Central memory CD8-positive, alpha-beta T cell (primary cell): ENCODE measurements around the gene TAF8.
"Not testable (repeated sequence)": the region's sequence is repeated elsewhere in the genome, so short reads cannot be mapped to it uniquely, and the experiment has no call there.

Experiments
- ATAC-seq: fragments of 150-1000 bp; cut with Tn5 transposase; replicated peaks from 2 replicates; pipeline ENCODE4 v1.10.0; 2022; ENCODE audit warnings: mild to moderate bottlenecking, moderate FRiP score, moderate number of reproducible peaks; ENCODE audit not compliant: poor library complexity, severe bottlenecking; ENCODE audit errors: extremely low read depth
- DNase-seq, 2 donors: peaks; one replicate each; pipeline ENCODE4 v3.0.0; 2021; ENCODE audit warnings: low spot score in 2 of 2
- H3K27ac Mint-ChIP-seq: one replicate; pipeline ENCODE4 v1.8.0; 2022; ENCODE audit warnings: low read depth, mild to moderate bottlenecking, moderate library complexity, mixed read lengths
- H3K27me3 Mint-ChIP-seq: one replicate; pipeline ENCODE4 v1.8.0; 2022; ENCODE audit warnings: mixed read lengths
- H3K36me3 Mint-ChIP-seq: one replicate; pipeline ENCODE4 v1.8.0; 2022; ENCODE audit warnings: mild to moderate bottlenecking, moderate library complexity, mixed read lengths; ENCODE audit not compliant: insufficient read depth
- H3K4me1 Mint-ChIP-seq: one replicate; pipeline ENCODE4 v1.8.0; 2022; ENCODE audit warnings: mixed read lengths
- H3K4me3 Mint-ChIP-seq: one replicate; pipeline ENCODE4 v1.8.0; 2022; ENCODE audit warnings: mild to moderate bottlenecking, moderate library complexity, mixed read lengths
- H3K9me3 Mint-ChIP-seq: one replicate; pipeline ENCODE4 v1.8.0; 2022; ENCODE audit warnings: mixed read lengths

Gene TAF8, protein sequence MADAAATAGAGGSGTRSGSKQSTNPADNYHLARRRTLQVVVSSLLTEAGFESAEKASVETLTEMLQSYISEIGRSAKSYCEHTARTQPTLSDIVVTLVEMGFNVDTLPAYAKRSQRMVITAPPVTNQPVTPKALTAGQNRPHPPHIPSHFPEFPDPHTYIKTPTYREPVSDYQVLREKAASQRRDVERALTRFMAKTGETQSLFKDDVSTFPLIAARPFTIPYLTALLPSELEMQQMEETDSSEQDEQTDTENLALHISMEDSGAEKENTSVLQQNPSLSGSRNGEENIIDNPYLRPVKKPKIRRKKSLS

DNA sequence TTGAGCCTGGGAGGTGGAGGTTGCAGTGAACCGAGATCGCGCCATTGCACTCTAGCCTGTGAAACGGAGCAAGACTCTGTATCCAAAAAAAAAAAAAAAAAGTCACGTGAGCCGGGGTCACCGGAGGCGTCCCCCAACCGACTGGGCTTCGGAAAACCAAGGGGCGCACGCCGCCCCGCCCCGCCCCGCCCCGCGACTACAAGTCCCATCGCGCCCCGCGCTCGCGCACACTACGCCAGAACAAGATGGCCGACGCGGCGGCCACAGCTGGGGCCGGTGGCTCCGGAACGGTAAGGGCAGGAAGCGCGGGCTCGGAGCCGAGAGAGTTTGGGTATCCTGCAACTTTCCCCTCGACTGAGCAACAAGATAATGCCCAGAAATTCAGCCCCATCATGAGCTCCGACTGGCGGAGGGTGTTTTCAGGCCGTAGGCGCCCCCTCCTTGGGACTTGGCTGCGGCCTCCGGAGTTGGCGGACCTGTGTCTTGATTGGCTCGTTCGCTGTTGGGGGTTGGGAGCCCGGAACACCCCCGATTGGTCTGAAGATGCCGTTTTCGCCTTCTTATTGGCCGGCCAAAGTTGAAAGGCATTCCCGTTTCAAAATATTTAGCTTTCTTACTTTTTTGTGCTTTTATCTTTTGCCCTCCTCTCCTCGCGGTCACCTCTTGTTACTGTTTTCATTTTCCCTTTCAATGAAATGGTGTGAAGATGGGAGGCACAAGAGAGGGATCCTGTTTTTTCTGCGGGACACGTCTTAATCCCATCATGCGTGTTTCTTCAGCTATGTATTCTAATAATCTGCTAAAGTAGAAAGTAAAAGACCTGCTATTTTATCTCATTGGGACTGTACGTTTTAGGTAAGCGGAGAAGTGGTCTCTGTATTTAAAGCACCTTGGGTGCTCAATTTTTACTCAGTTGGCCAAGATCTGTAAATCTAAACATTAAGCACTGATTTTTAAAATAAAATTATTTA, at the start of gene TAF8:
Gene TAF8 (plus strand): TSS at position 228 of the 971 bp plus-strand sequence. CDS start 18 bp downstream, at position 246.
- Mint-ChIP-seq H3K9me3 (no peaks in the 10 kb centered on the region), H3K36me3 (peaks cover 50% of the 10 kb centered on the region), H3K4me1 (peaks cover 48% of the 10 kb centered on the region), H3K27me3 (no peaks in the 10 kb centered on the region), H3K4me3 (peak within 1 kb of the TSS; percentile 96), H3K27ac (peak within 1 kb of the TSS; percentile 93)
- DNase-seq (peak; percentile 74 to 77), ATAC-seq (peak; percentile 68)

DNA sequence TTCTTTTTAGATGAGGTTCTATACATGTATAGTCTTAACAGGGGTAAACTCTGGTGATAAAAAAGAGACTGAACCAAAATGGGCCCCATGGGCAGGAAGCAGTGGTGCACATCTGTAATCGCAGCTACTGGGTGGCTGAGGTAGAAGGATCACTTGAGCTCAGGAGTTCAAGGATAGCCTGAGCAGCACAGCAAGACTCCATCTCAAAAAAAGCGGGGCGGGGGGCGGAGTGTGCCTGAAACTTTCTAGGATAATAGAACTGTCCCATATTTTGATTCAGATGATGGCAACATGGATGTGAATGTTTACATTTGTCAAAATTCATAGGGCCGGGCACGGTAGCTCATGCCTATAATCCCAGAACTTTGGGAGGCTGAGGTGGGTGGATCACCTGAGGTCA, 48.8 kb upstream of the TAF8 start:
- no peak for DNase-seq
- H3K27me3 Mint-ChIP-seq = no peaks in the 10 kb centered on the region
- no peak for ATAC-seq
- H3K9me3 Mint-ChIP-seq = no peaks in the 10 kb centered on the region
- peaks cover 20% of the 10 kb centered on the region for H3K4me1 Mint-ChIP-seq
- H3K27ac Mint-ChIP-seq = no peak overlapping the region
- H3K4me3 Mint-ChIP-seq = no peak overlapping the region
- H3K36me3 Mint-ChIP-seq = peaks cover 59% of the 10 kb centered on the region

DNA sequence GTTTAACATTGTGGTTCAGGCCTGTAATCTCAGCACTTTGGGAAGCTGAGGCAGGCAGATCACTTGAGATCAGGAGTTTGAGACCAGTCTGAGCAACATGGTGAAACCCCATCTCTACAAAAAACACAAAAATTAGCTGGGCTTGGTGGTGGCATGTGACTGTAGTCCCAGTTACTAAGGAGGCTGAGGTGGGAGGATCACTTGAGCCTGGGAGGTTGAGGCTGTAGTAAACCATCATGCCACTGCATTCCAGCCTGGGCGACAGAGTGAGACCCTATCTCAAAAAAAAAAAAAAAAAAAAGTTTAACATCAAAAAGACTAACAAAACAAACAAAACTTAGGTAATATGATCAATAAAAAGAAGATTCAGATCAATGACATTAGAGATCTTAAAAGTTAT, 46.7 kb upstream of the TAF8 start:
- Mint-ChIP-seq H3K4me1 (peaks cover 29% of the 10 kb centered on the region), H3K36me3 (peaks cover 47% of the 10 kb centered on the region), H3K27ac (peak overlapping the region; percentile 79)
- H3K9me3 Mint-ChIP-seq, DNase-seq, H3K27me3 Mint-ChIP-seq, ATAC-seq, H3K4me3 Mint-ChIP-seq: not testable (repeated sequence)

DNA sequence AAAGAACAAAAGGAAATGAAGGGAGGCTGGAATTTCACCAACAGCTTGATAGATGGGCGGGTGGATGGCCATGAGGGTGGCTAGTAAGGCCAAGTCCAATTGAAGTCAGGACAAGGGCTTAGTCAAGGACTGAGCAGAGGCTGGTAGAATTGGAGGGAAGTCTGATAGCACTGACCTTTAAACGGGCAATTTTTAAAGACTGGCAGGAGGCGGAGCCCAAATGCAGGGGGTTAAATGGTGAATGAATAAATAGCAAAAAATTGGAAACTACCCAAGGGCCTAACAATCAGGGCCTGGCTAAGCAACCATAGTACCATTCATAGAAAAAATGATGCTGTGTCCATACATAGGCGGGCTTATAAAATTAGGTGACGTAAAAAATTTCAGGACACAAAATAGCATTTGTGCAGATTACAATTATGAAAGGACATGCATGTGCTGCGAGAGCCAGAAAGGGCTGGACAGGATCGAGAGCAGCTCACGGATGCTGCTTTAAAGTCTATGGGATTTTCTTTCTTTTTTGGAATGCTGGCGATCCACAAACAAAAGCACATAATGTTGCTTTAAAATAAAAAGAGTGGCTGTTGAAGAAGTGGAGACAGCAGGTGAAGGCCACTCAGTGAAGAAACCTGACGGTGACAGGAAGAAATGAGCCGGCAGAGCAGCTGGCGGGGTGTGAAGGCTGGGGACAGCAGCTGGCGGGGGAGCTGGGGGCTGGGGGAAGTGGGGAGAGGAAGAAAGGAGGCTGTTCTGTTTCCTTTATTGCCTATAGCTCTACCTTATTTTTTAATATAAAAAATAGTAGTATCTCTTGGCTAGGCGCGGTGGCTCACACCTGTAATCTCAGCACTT, 42.8 kb upstream of the TAF8 start:
- H3K4me1 Mint-ChIP-seq = peaks cover 45% of the 10 kb centered on the region
- DNase-seq (no peak), ATAC-seq (peak; percentile 82)
- H3K27me3 Mint-ChIP-seq = no peaks in the 10 kb centered on the region
- H3K9me3 Mint-ChIP-seq = no peaks in the 10 kb centered on the region
- peak overlapping the region; percentile 90 for H3K27ac Mint-ChIP-seq
- peak overlapping the region; percentile 63 for H3K4me3 Mint-ChIP-seq
- H3K36me3 Mint-ChIP-seq = peaks cover 35% of the 10 kb centered on the region

DNA sequence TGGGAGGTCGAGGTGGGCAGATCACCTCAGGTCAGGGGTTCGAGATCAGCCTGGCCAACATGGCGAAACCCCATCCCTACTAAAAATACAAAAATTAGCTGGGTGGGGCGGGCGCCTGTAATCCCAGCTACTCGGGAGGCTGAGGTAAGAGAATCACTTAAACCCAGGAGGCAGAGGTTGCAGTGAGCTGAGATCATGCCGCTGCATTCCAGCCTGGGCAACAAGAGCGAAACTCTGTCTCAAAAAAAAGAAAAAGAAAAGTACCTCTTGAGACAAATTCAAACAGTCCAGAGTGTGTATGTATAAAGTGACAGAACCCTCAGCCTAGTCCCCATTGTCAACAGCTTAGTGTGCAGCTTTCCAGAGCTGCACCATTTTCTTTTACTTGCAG, 42.2 kb upstream of the TAF8 start:
- H3K27ac Mint-ChIP-seq = peak overlapping the region; percentile 90
- DNase-seq, H3K9me3 Mint-ChIP-seq, H3K27me3 Mint-ChIP-seq, ATAC-seq: not testable (repeated sequence)
- peaks cover 51% of the 10 kb centered on the region for H3K4me1 Mint-ChIP-seq
- peaks cover 29% of the 10 kb centered on the region for H3K36me3 Mint-ChIP-seq
- peak overlapping the region; percentile 63 for H3K4me3 Mint-ChIP-seq

DNA sequence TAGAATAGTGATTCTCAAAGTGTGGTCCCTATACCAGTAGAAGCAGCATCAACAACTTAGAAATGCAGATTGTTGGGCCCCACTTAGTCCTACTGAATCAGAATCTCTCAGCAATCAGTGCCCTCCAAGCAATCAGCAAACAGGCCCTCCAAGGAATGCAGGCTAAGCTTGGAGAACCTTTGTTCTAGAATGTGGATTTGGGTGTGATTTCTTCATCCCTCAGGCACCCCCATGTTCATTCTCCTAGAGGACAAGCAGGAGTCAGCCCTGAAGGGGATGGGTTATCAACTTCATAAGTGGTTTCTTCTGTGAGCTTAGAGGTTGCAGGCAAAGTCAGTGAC, 40.5 kb upstream of the TAF8 start:
- Mint-ChIP-seq H3K4me3 (peak overlapping the region; percentile 63), H3K4me1 (peaks cover 63% of the 10 kb centered on the region), H3K27me3 (no peaks in the 10 kb centered on the region), H3K27ac (peak overlapping the region; percentile 68), H3K36me3 (peaks cover 22% of the 10 kb centered on the region), H3K9me3 (no peaks in the 10 kb centered on the region)
- ATAC-seq = no peak
- no peak for DNase-seq

DNA sequence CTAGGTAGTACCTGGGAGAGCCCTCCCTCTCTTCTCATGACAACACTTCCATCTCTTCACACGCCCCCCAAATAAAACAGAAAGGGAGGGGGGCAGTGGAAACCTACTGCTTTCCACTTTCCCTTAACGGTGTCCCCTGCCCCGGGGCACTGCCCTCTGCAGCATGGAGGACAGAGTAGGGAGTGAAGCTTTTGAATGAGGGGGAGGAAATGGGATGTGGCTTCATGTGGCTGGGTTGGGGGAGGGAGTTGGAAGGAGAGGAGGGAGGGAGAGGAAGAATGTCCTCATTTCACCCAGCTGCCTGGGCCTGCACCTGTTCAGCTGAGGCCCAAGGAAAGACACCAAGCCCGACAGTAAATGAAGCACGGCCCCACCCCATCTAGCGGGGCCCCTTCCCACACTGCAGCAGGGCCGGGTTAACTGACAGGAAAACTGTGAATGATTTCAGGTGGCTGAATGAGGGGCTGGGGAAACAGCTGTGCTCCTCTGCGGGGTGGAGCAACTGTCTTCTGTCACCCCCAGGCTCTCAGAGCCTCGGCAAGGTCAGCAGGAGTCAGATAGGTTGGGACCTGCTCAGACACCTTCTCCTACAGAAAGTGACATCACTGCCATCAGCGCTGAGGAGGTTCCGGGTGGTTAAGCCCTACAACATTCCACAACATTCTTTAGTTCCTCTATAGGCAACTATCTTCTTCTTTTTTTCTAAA, 40.0 kb upstream of the TAF8 start:
- Mint-ChIP-seq H3K4me1 (peaks cover 66% of the 10 kb centered on the region), H3K9me3 (no peaks in the 10 kb centered on the region), H3K4me3 (peak overlapping the region; percentile 63), H3K36me3 (peaks cover 25% of the 10 kb centered on the region), H3K27me3 (no peaks in the 10 kb centered on the region), H3K27ac (peak overlapping the region; percentile 68)
- ATAC-seq = no peak
- DNase-seq = no peak

DNA sequence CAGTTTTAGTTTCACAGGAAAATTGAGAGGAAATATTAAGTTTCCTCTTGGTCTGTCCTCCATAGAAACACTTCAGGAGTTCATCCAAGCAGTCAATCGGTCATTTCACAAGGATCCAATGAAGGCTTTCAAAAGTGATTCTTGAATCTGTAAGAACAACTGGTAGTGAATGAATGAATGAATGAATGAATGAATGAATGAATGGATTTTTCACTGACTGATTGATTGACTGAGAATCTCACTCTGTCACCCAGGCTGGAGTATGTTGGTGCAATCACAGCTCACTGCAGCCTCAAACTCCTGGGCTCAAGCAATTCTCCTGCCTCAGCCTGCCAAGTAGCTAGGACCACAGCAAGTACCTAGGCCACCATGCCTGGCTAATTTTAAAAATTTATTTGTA, 39.4 kb upstream of the TAF8 start:
- peaks cover 66% of the 10 kb centered on the region for H3K4me1 Mint-ChIP-seq
- H3K9me3 Mint-ChIP-seq = no peaks in the 10 kb centered on the region
- ATAC-seq (no peak), DNase-seq (no peak)
- peak overlapping the region; percentile 63 for H3K4me3 Mint-ChIP-seq
- H3K27me3 Mint-ChIP-seq = no peaks in the 10 kb centered on the region
- peak overlapping the region; percentile 68 for H3K27ac Mint-ChIP-seq
- H3K36me3 Mint-ChIP-seq = peaks cover 26% of the 10 kb centered on the region

DNA sequence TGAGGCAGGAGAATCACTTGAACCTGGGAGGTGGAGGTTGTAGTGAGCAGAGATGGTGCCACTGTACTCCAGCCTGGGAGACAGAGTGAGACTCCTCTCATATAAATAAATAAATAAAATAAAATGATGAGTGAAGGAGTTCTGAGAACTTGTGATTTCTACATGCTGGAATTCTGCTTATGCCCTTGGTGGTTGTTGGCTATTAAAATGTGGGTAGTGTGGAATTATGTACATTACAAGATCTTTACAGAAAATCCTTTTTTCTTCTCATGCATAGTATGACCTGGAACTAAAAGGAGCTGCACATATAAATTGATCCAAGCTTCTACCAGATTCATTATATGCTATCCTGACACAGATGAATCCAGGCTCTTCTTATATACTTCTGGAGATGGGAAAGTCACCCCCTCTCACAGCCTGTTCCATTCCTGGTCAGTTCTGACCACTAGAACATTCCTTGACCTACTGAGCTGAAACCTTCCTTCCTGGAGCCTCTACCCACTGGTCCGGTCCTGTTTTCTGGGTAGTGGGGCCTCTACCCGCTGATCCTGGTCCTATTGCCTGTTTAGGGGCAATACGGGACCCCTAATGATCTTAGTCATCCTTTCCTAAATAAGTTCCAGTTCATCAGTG, 37.7 kb upstream of the TAF8 start:
- no peak for DNase-seq
- ATAC-seq = no peak
- Mint-ChIP-seq H3K27ac (peak overlapping the region; percentile 44), H3K36me3 (peaks cover 32% of the 10 kb centered on the region), H3K4me1 (peaks cover 73% of the 10 kb centered on the region), H3K4me3 (no peak overlapping the region), H3K9me3 (no peaks in the 10 kb centered on the region), H3K27me3 (no peaks in the 10 kb centered on the region)

DNA sequence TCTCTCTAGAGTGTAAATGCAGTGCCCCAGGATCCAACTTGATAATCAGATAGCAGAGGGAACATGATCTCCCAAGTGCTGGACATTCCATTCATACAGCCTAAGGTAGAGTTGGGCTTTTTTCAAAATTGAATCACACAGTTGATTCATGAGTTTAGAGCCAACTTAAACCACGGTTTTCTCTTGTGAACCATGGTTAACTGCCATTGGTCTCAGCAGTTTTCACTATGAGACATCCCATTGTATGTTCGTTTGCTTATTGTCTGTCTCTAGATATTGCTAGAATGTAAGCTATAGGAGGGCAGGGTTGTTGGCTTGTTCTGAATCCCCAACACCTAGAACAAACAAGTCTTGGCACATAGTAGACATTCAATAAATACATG, 37.2 kb upstream of the TAF8 start:
- no peak for DNase-seq
- H3K36me3 Mint-ChIP-seq = peaks cover 30% of the 10 kb centered on the region
- no peak overlapping the region for H3K4me3 Mint-ChIP-seq
- H3K9me3 Mint-ChIP-seq = no peaks in the 10 kb centered on the region
- peaks cover 68% of the 10 kb centered on the region for H3K4me1 Mint-ChIP-seq
- no peaks in the 10 kb centered on the region for H3K27me3 Mint-ChIP-seq
- ATAC-seq = no peak
- peak overlapping the region; percentile 44 for H3K27ac Mint-ChIP-seq

DNA sequence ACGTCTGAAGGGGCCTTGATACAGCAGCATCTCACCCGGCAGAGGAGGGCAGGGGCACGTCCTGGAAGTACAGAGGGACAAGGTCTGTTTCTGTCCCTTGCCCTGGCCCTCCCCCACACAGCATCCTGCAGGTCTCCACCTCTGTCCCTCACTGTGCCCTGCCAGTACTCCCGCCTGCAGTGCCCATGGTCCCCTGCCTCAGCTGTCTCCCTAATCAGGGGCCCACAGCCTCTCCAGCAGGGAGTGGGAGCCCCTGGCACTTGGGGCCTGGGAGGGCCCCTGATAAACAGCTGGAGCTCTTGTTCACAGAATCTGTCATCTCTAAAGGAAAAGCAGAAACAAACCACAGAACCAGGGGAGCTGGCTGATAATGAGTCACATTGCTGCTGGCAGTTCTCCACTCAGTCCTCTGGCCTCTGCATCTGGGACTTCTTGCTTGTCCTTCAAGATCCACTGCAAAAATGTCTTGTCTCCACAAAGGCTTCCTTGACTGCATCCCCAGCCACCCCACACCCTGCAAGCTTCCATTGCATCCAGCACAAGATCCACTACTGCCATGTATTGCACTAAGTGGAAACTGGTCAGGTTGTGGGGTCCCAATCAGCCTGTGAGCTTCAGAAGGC, 33.2 kb upstream of the TAF8 start:
- Mint-ChIP-seq H3K4me3 (peak overlapping the region; percentile 7), H3K27me3 (no peaks in the 10 kb centered on the region), H3K27ac (peak overlapping the region; percentile 35), H3K4me1 (peaks cover 58% of the 10 kb centered on the region), H3K36me3 (peaks cover 32% of the 10 kb centered on the region), H3K9me3 (no peaks in the 10 kb centered on the region)
- DNase-seq = no peak
- no peak for ATAC-seq
